ENCODE measurements around the gene CXCL13.
"Not testable (repeated sequence)": the region's sequence is repeated elsewhere in the genome, so short reads cannot be mapped to it uniquely, and the experiment has no call there.

CXCL13 gene

GRCh38 chr4:77605210-77605902 is at the start of gene CXCL13:
CXCL13 (plus strand) TSS chr4:77605820; CDS start chr4:77605866, 46 bp downstream.
- no peak for DNase-seq (ENCODE audit: low read depth)

GRCh38 chr4:77560170-77560569 is 45.5 kb upstream of the CXCL13 start:
- no peak for DNase-seq (ENCODE audit: low read depth)

GRCh38 chr4:77561720-77562119 is 43.9 kb upstream of the CXCL13 start:
- not testable (repeated sequence) for DNase-seq (ENCODE audit: low read depth)

- DNase-seq (ENCODE audit: low read depth) = no peak
Observed at GRCh38 chr4:77564231-77564630, 41.4 kb upstream of the CXCL13 start.

- DNase-seq (ENCODE audit: low read depth) = no peak
Observed at GRCh38 chr4:77566148-77566547, 39.5 kb upstream of the CXCL13 start.

GRCh38 chr4:77567549-77567948 is 38.1 kb upstream of the CXCL13 start:
- DNase-seq (ENCODE audit: low read depth) = no peak

GRCh38 chr4:77570508-77571214 is 35.0 kb upstream of the CXCL13 start:
- DNase-seq (ENCODE audit: low read depth) = not testable (repeated sequence)

- no peak for DNase-seq (ENCODE audit: low read depth)
Observed at GRCh38 chr4:77576351-77576750, 29.3 kb upstream of the CXCL13 start.

- DNase-seq (ENCODE audit: low read depth) = no peak
Observed at GRCh38 chr4:77578145-77578544, 27.5 kb upstream of the CXCL13 start.

GRCh38 chr4:77579406-77580076 is 26.1 kb upstream of the CXCL13 start:
- no peak for DNase-seq (ENCODE audit: low read depth)

GRCh38 chr4:77581724-77582123 is 23.9 kb upstream of the CXCL13 start:
- DNase-seq (ENCODE audit: low read depth) = no peak

GRCh38 chr4:77582156-77582555 is 23.5 kb upstream of the CXCL13 start:
- no peak for DNase-seq (ENCODE audit: low read depth)

- no peak for DNase-seq (ENCODE audit: low read depth)
Observed at GRCh38 chr4:77582711-77583110, 22.9 kb upstream of the CXCL13 start.

GRCh38 chr4:77586951-77587383 is 18.7 kb upstream of the CXCL13 start:
- DNase-seq (ENCODE audit: low read depth) = peak; percentile 52

GRCh38 chr4:77590482-77590881 is 15.1 kb upstream of the CXCL13 start:
- no peak for DNase-seq (ENCODE audit: low read depth)

GRCh38 chr4:77591532-77591931 is 14.1 kb upstream of the CXCL13 start:
- no peak for DNase-seq (ENCODE audit: low read depth)

GRCh38 chr4:77593101-77593500 is 12.5 kb upstream of the CXCL13 start:
- DNase-seq (ENCODE audit: low read depth) = no peak

GRCh38 chr4:77593993-77594392 is 11.6 kb upstream of the CXCL13 start:
- DNase-seq (ENCODE audit: low read depth) = no peak

- DNase-seq (ENCODE audit: low read depth) = no peak
Observed at GRCh38 chr4:77595364-77595973, 10.2 kb upstream of the CXCL13 start.

GRCh38 chr4:77599378-77599777 is 6.2 kb upstream of the CXCL13 start:
- DNase-seq (ENCODE audit: low read depth) = no peak

- DNase-seq (ENCODE audit: low read depth) = no peak
Observed at GRCh38 chr4:77600521-77601451, 4.8 kb upstream of the CXCL13 start.
